SK-N-SH treated with all-trans-retinoic acid at 6 μM for 48 hours (cell line): ENCODE measurements around the gene OGT.

Experiments
- ATAC-seq: fragments of 200-7000 bp; cut with Tn5 transposase; 3 replicates; pipeline ENCODE4 v1.9.1; 2020; ENCODE audit warnings: mild to moderate bottlenecking, moderate library complexity
- BACH2 ChIP-seq: fragments of 250-450 bp; sonication (Bioruptor Pico); IDR thresholded peaks from 2 replicates; pipeline ENCODE4 v1.9.0; 2021; ENCODE audit warnings: mild to moderate bottlenecking, borderline replicate concordance
- CREB5 ChIP-seq: fragments of 250-450 bp; sonication (Bioruptor Pico); IDR thresholded peaks from 2 replicates; pipeline ENCODE4 v1.5.1; 2020; ENCODE audit warnings: low read depth, mild to moderate bottlenecking, moderate library complexity
- CSDC2 ChIP-seq: fragments of 250-450 bp; sonication (Bioruptor Pico); IDR thresholded peaks from 2 replicates; pipeline ENCODE4 v1.5.0; 2020; ENCODE audit warnings: mild to moderate bottlenecking, moderate library complexity
- ESRRG ChIP-seq: fragments of 250-450 bp; sonication (Bioruptor Pico); IDR thresholded peaks from 2 replicates; pipeline ENCODE4 v1.6.1; 2021; ENCODE audit warnings: mild to moderate bottlenecking
- GLIS3 ChIP-seq: fragments of 250-450 bp; sonication (Bioruptor Pico); IDR thresholded peaks from 2 replicates; pipeline ENCODE4 v1.5.0; 2020; ENCODE audit warnings: mild to moderate bottlenecking, moderate library complexity
- ISL1 ChIP-seq: fragments of 250-450 bp; sonication (Bioruptor Pico); IDR thresholded peaks from 2 replicates; pipeline ENCODE4 v2.1.2; 2022; ENCODE audit warnings: mild to moderate bottlenecking, moderate library complexity
- OSR1 ChIP-seq: fragments of 250-450 bp; sonication (Bioruptor Pico); IDR thresholded peaks from 2 replicates; pipeline ENCODE4 v1.8.0; 2022; ENCODE audit warnings: moderate library complexity, mild to moderate bottlenecking, inconsistent platforms
- PPARA ChIP-seq: fragments of 250-450 bp; sonication (Bioruptor Pico); IDR thresholded peaks from 2 replicates; pipeline ENCODE4 v1.5.0; 2020; ENCODE audit warnings: mild to moderate bottlenecking, borderline replicate concordance
- SNAI2 ChIP-seq: fragments of 250-450 bp; sonication (Bioruptor Pico); IDR thresholded peaks from 2 replicates; pipeline ENCODE4 v1.5.0; 2020; ENCODE audit warnings: mild to moderate bottlenecking, moderate library complexity
- TCF4 ChIP-seq: fragments of 250-450 bp; sonication (Bioruptor Pico); IDR thresholded peaks from 2 replicates; pipeline ENCODE4 v1.8.0; 2021; ENCODE audit warnings: mild to moderate bottlenecking, moderate library complexity, borderline replicate concordance
- TOX ChIP-seq: fragments of 250-450 bp; sonication (Bioruptor Pico); IDR thresholded peaks from 2 replicates; pipeline ENCODE4 v1.8.0; 2021; ENCODE audit warnings: mild to moderate bottlenecking, moderate library complexity, borderline replicate concordance
- ZC3H10 ChIP-seq: fragments of 250-450 bp; sonication (Bioruptor Pico); IDR thresholded peaks from 2 replicates; pipeline ENCODE4 v1.5.1; 2021; ENCODE audit warnings: mild to moderate bottlenecking, moderate library complexity
- ZFP3 ChIP-seq: fragments of 250-450 bp; sonication (Bioruptor Pico); IDR thresholded peaks from 2 replicates; pipeline ENCODE4 v1.5.0; 2020; ENCODE audit warnings: mild to moderate bottlenecking, moderate library complexity
- ZFP30 ChIP-seq: fragments of 450-650 bp; formaldehyde crosslinking; IDR thresholded peaks from 2 replicates; pipeline ENCODE4 v1.5.0; 2022; ENCODE audit warnings: mild to moderate bottlenecking, moderate library complexity
- ZNF565 ChIP-seq: fragments of 450-650 bp; formaldehyde crosslinking; conservative IDR thresholded peaks from 2 replicates; pipeline ENCODE4 v1.5.0; 2020; ENCODE audit warnings: low read depth, mild to moderate bottlenecking, moderate library complexity
- ZNF70 ChIP-seq: fragments of 450-650 bp; formaldehyde crosslinking; IDR thresholded peaks from 2 replicates; pipeline ENCODE4 v1.5.0; 2020; ENCODE audit warnings: mild to moderate bottlenecking, moderate library complexity
- ZNF8 ChIP-seq: fragments of 450-650 bp; formaldehyde crosslinking; IDR thresholded peaks from 2 replicates; pipeline ENCODE4 v1.5.0; 2020; ENCODE audit warnings: mild to moderate bottlenecking, moderate library complexity

Gene OGT

DNA sequence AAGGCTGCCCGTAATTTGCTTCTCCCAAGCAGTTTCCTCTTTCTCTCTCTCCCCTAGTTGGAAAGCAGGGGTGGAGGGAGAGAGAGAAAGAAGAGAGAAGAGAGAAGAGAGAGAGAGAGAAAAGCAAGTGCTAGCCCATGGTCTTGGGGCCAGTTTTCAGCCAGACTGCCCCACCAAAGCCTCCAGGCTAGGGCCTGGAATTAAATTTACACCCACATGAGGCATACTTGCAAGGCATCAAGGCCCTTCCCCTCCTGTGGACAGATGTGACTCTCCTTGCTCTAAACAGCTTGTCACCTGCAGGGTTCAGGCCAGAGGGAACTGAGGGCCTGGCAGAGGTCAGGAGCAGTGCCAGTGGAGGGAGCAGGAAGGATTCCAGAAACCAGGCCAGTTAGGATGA lies 87.1 kb downstream of the OGT start:
- ATAC-seq: no peak
- TF ChIP-seq TOX (CRISPR knock-in tag) (no peak), PPARA (no peak)
- TF ChIP-seq, all 23 proteins: peak for 0

- TF ChIP-seq SNAI2 (CRISPR knock-in tag) (no peak), PPARA (no peak), CSDC2 (CRISPR knock-in tag) (no peak), ZNF565 (CRISPR knock-in tag) (no peak)
- ATAC-seq: no peak
These were observed 88.7 kb downstream of the OGT start for GRCh38 chrX:71621603-71622002.

- no peak for ATAC-seq
- TF ChIP-seq TOX (CRISPR knock-in tag) (no peak), PPARA (no peak), ZNF70 (CRISPR knock-in tag) (no peak), ZC3H10 (CRISPR knock-in tag) (no peak)
- TF ChIP-seq, all 23 proteins: peak for 0
These were observed 89.2 kb downstream of the OGT start for GRCh38 chrX:71622032-71622575.

DNA sequence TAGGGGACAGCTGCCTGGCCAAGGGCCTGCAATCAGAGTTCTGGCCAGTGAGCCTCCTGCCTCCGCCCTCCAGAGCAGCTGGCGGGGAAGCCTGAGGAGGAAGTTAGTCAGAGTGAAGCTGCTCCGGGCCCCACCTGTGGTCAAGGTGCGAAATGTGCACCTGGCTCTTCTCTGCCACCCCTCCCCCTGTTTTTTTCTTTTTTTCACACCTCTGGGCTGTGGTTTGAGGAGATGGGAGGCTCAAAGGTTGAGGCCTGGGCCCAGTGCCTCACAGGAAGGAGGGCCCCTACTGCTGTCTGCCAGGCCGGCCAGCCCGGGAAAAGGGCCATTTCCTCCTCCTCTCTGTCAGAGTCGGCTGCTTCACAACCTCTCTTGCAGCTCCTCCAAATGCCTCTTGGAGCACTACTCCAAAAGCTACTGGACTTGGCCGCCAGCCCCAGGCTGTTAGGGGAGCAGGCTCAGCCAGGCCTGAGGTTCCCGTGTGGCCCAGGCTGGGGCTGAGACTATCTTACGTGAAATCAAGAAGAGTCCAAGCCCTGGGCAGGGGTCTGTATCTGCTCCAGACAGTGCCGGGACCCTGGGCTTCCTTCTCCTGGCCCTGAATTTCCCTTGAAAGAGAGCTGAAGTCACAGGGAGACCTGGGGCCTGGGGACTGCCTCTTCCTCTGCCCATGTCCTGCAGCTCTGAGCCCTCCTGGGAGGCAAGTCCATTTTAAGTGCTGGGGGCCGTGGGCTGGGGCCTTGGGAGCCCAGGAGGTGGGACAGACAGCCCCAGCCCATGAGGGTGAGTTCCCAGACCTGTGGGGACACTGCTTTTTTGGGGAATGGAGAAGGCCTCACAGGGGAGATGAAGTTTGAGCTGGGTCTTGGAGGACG lies 89.9 kb downstream of the OGT start:
- peak; percentile 94 for ATAC-seq
- TF ChIP-seq ZFP30 (CRISPR knock-in tag) (no peak), ZFP3 (CRISPR knock-in tag) (no peak)

- no peak for ATAC-seq
- TF ChIP-seq ISL1 (CRISPR knock-in tag): no peak
These were observed 90.8 kb downstream of the OGT start for GRCh38 chrX:71623714-71624113.

GRCh38 chrX:71625471-71625870 lies 92.6 kb downstream of the OGT start:
- TF ChIP-seq CREB5 (no peak), ZNF565 (CRISPR knock-in tag) (no peak), ZNF70 (CRISPR knock-in tag) (no peak), ZNF8 (no peak), SNAI2 (CRISPR knock-in tag) (no peak), BACH2 (CRISPR knock-in tag) (no peak), ZFP30 (CRISPR knock-in tag) (no peak), OSR1 (CRISPR knock-in tag) (no peak), TOX (CRISPR knock-in tag) (no peak), ESRRG (CRISPR knock-in tag) (no peak), CSDC2 (CRISPR knock-in tag) (no peak), ISL1 (CRISPR knock-in tag) (no peak), GLIS3 (CRISPR knock-in tag) (no peak), PPARA (no peak), TCF4 (CRISPR knock-in tag) (no peak)
- no peak for ATAC-seq
